Liver (tissue), 9 donors: Measurements from ENCODE around the gene ARHGAP9. TPM values are rescaled to one million over a fixed set of nuclear protein-coding genes. Genes with fewer than 3 reads are reported as not detected.
A peak's percentile ranks its signal among the peaks of the same experiment; 100 is the strongest.

Experiments
- DNase-seq: peaks from one replicate; pipeline ENCODE4 v3.0.0-alpha.2; 2017; ENCODE audit warnings: low spot score
- H3K27ac ChIP-seq, 2 donors: one replicate each; pipeline ENCODE4 v1.7.0; 2013; ENCODE audit warnings: inconsistent platforms in 2 of 2, low read length in 2 of 2, control low read depth in 1 of 2, low read depth in 1 of 2, mild to moderate bottlenecking in 1 of 2
- H3K27me3 ChIP-seq, 4 donors: one replicate each; pipeline versions ENCODE4 v1.6.1 to v1.7.0; 2013; ENCODE audit warnings: low read length in 3 of 4, inconsistent platforms in 1 of 4, mild to moderate bottlenecking in 1 of 4, moderate library complexity in 1 of 4; ENCODE audit not compliant: control insufficient read depth in 4 of 4, insufficient read depth in 4 of 4
- H3K36me3 ChIP-seq, 4 donors: one replicate each; pipeline versions ENCODE4 v1.6.1 to v1.7.0; 2013; ENCODE audit warnings: low read length in 3 of 4, mild to moderate bottlenecking in 3 of 4, low read depth in 1 of 4, moderate library complexity in 1 of 4; ENCODE audit not compliant: control insufficient read depth in 4 of 4, insufficient read depth in 3 of 4
- H3K4me1 ChIP-seq, 4 donors: one replicate each; pipeline versions ENCODE4 v1.6.1 to v1.7.0; 2013; ENCODE audit warnings: low read length in 3 of 4, mild to moderate bottlenecking in 3 of 4, moderate library complexity in 1 of 4; ENCODE audit not compliant: control insufficient read depth in 4 of 4, insufficient read depth in 4 of 4
- H3K4me3 ChIP-seq, 3 donors: one replicate each; pipeline versions ENCODE4 v1.6.1 to v1.7.0; 2013; ENCODE audit warnings: low read length in 3 of 3, control low read depth in 1 of 3, low read depth in 1 of 3, mild to moderate bottlenecking in 1 of 3
- H3K9ac ChIP-seq, 2 donors: one replicate each; pipeline ENCODE4 v1.7.0; 2013; ENCODE audit warnings: low read length in 2 of 2, mild to moderate bottlenecking in 2 of 2, moderate library complexity in 2 of 2, control low read depth in 1 of 2, low read depth in 1 of 2
- H3K9me3 ChIP-seq, 4 donors: one replicate each; pipeline versions ENCODE4 v1.6.1 to v1.7.0; 2013; ENCODE audit warnings: low read length in 3 of 4; ENCODE audit not compliant: control insufficient read depth in 4 of 4
- ATF3 ChIP-seq: IDR thresholded peaks from 2 replicates; pipeline ENCODE4 v1.6.1; 2016; ENCODE audit warnings: antibody characterized with exemption
- CTCF ChIP-seq: fragments of 150-350 bp; IDR thresholded peaks from 2 replicates; pipeline ENCODE4 v1.5.1; 2017; ENCODE audit warnings: improper control_type of control experiment, low read depth, low read length; ENCODE audit not compliant: missing input control
- EGR1 ChIP-seq, 2 donors: IDR thresholded peaks; 2 replicates each; pipeline ENCODE4 v1.6.1; 2016 to 2018; ENCODE audit warnings: antibody characterized with exemption in 2 of 2, low read depth in 2 of 2
- FOXA1 ChIP-seq: IDR thresholded peaks from 2 replicates; pipeline ENCODE4 v1.6.1; 2016; ENCODE audit warnings: antibody characterized with exemption
- FOXA2 ChIP-seq: IDR thresholded peaks from 2 replicates; pipeline ENCODE4 v1.6.1; 2016; ENCODE audit warnings: antibody characterized with exemption
- GABPA ChIP-seq, 2 donors: IDR thresholded peaks in 1 of 2; conservative IDR thresholded peaks in 1 of 2; 2 replicates each; pipeline ENCODE4 v1.6.1; 2016; ENCODE audit warnings: antibody characterized with exemption in 2 of 2, mild to moderate bottlenecking in 1 of 2, moderate library complexity in 1 of 2
- HNF4A ChIP-seq, 2 donors: conservative IDR thresholded peaks; 2 replicates each; pipeline ENCODE4 v1.6.1; 2016; ENCODE audit warnings: antibody characterized with exemption in 2 of 2, mild to moderate bottlenecking in 2 of 2
- HNF4G ChIP-seq: IDR thresholded peaks from 2 replicates; pipeline ENCODE4 v1.6.1; 2016; ENCODE audit warnings: antibody characterized with exemption
- JUND ChIP-seq, 2 donors: IDR thresholded peaks; 2 replicates each; pipeline ENCODE4 v1.6.1; 2016; ENCODE audit warnings: antibody characterized with exemption in 2 of 2
- MAX ChIP-seq: IDR thresholded peaks from 2 replicates; pipeline ENCODE4 v1.6.1; 2016; ENCODE audit warnings: antibody characterized with exemption
- NR2F2 ChIP-seq: IDR thresholded peaks from 2 replicates; pipeline ENCODE4 v1.6.1; 2016; ENCODE audit warnings: antibody characterized with exemption
- RAD21 ChIP-seq, 2 donors: IDR thresholded peaks; 2 replicates each; pipeline ENCODE4 v1.6.1; 2016; ENCODE audit warnings: antibody characterized with exemption in 2 of 2, mild to moderate bottlenecking in 2 of 2
- REST ChIP-seq: IDR thresholded peaks from 2 replicates; pipeline ENCODE4 v1.6.1; 2016; ENCODE audit warnings: antibody characterized with exemption, mild to moderate bottlenecking
- RXRA ChIP-seq, 2 donors: IDR thresholded peaks; 2 replicates each; pipeline ENCODE4 v1.6.1; 2017 to 2018; ENCODE audit warnings: antibody characterized with exemption in 2 of 2, mild to moderate bottlenecking in 1 of 2
- SP1 ChIP-seq: IDR thresholded peaks from 2 replicates; pipeline ENCODE4 v1.6.1; 2018; ENCODE audit warnings: antibody characterized with exemption, mild to moderate bottlenecking
- TAF1 ChIP-seq: conservative IDR thresholded peaks from 2 replicates; pipeline ENCODE4 v1.6.1; 2016; ENCODE audit warnings: antibody characterized with exemption, mild to moderate bottlenecking
- YY1 ChIP-seq: IDR thresholded peaks from 2 replicates; pipeline ENCODE4 v1.6.1; 2016; ENCODE audit warnings: antibody characterized with exemption, mild to moderate bottlenecking
- ZBTB33 ChIP-seq: IDR thresholded peaks from 2 replicates; pipeline ENCODE4 v1.6.1; 2016; ENCODE audit warnings: antibody characterized with exemption
- WGBS: extraction: QIAGEN DNeasy Blood & Tissue Kit; methylation state at CpG from one replicate; pipeline ENCODE4 v1.1.7; 2013; 5-methylcytosine and 5-hydroxymethylcytosine counted together
- polyA plus RNA-seq, 2 donors: library from polyadenylated mRNA; stranded (reverse) in 1 of 2; unstranded in 1 of 2; fragments of 200-250 nt in 1 of 2; fragments of >200 nt in 1 of 2; fragmentation: Nextera tagmentation in 1 of 2; extraction: Ambion mirVana in 1 of 2; gene quantifications; one replicate each; pipeline versions ENCODE4 v1.2.1 to v1.2.3, GENCODE V29; 2013 to 2015
- total RNA-seq, 2 donors: library from RNA; depleted of rRNA; stranded (reverse); fragments of >200 nt; gene quantifications; one replicate each; pipeline ENCODE4 v1.2.3, GENCODE V29; 2014
- donor health status: healthy.
- donor health status: healthy.
- donor health status: healthy.
- donor health status: healthy.
- donor health status: healthy.

ARHGAP9 gene
- total and polyA plus RNA-seq, 4 donors, result 3.0 to 12.0 (median 7.1) TPM

GRCh38 chr12:57456737-57457490 is 22.8 kb downstream of the ARHGAP9 start (continued):
- no peak for TF ChIP-seq ATF3

- DNase-seq, result no peak
- H3K4me1 ChIP-seq, result peaks cover 14 to 51% (median 28%) of the 10 kb centered on the region in 4 donors
- H3K27ac ChIP-seq, result peak overlapping the region; percentile 94 to 96
- peak overlapping the region; percentile 67 to 92 (median 77) for H3K4me3 ChIP-seq
- no peaks in the 10 kb centered on the region for H3K27me3 ChIP-seq
- no peaks in the 10 kb centered on the region for H3K9me3 ChIP-seq
- H3K9ac ChIP-seq, result peak overlapping the region; percentile 60 to 96
- no peak for TF ChIP-seq ATF3
- no peak for TF ChIP-seq REST
- no peak for TF ChIP-seq HNF4G
- TF ChIP-seq EGR1 (IDR thresholded peaks at IDR 0.05; ENCODE audit: low read depth in 2 of 2), result no peak
- TF ChIP-seq SP1, result peak; percentile 13
- peak in 1 of 2 donors; percentile 16 for TF ChIP-seq RXRA (IDR thresholded peaks at IDR 0.05)
- TF ChIP-seq JUND (IDR thresholded peaks at IDR 0.05), result peak in 1 of 2 donors; percentile 35
- TF ChIP-seq FOXA2, result no peak
- TF ChIP-seq GABPA (IDR thresholded peaks at IDR 0.05 in 1 of 2, conservative IDR thresholded peaks at IDR 0.05 in 1 of 2), result no peak
- TF ChIP-seq NR2F2, result no peak
- no peak for TF ChIP-seq MAX
- TF ChIP-seq CTCF, result peak; percentile 42
- peak in 1 of 2 donors; percentile 12 for TF ChIP-seq HNF4A (conservative IDR thresholded peaks at IDR 0.05)
- TF ChIP-seq FOXA1, result no peak
- peak; percentile 57 to 75 for TF ChIP-seq RAD21 (IDR thresholded peaks at IDR 0.05)
- TF ChIP-seq YY1, result no peak
- no peak for TF ChIP-seq ZBTB33
- no peak for TF ChIP-seq TAF1
- no peaks in the 10 kb centered on the region for H3K36me3 ChIP-seq
- WGBS, result 15% methylated on average over 15 of the region's 15 CpGs
Observed at GRCh38 chr12:57456145-57456700, 23.4 kb downstream of the ARHGAP9 start.
